IPS-18c (cell line): Measurements from ENCODE around the gene LYZL2.

Experiments
- H3K4me3 ChIP-seq: 2 replicates; pipeline ENCODE4 v1.7.0; 2013; ENCODE audit warnings: low read depth, mild to moderate bottlenecking, low read length, moderate library complexity; ENCODE audit not compliant: insufficient read depth
- H3K9me3 ChIP-seq: one replicate; pipeline ENCODE4 v1.6.1; 2013; ENCODE audit warnings: mild to moderate bottlenecking, low read length, moderate library complexity; ENCODE audit not compliant: control insufficient read depth, insufficient read depth

LYZL2 gene

DNA sequence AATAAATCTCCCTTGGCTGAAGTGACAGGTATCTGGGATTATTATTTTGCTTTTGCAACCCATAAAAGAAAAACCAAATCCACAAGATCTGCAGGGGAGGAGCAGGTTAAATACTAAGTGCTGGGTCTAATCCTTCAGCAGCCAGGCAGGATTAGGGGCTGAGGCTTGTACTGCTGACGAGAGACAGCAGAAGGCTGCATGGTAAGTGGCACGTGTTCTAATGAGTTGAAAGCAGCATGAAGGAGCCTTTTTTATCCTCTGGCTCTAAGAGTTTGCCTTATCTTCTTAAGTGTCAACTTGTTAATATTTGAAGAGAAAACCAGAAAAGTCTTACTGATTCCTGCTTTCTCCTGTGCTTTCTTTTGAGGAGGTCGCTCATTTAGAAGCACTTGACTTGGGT, 50.0 kb downstream of the LYZL2 start:
- no peak overlapping the region for H3K4me3 ChIP-seq
- peaks cover 2% of the 10 kb centered on the region for H3K9me3 ChIP-seq

DNA sequence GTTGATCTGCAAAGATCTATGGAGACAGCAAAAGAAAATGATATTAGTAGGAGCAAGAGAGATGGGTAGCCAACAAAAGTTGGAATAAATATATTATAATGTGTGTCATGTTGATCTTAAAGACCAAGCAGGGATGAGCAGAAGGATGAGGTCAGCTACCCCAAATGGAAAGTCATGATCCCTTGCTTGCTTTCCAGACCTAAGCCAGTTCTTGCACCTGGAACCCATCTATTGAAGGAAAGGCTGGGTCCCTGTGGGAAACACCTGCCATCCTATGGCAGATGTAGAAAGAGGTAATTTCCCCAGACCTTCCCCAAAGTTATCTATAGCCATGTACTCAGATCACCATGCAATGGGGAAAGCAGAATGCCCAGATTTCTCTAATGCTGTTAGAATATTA, 52.5 kb downstream of the LYZL2 start:
- H3K9me3 ChIP-seq = peaks cover 2% of the 10 kb centered on the region
- H3K4me3 ChIP-seq = no peak overlapping the region

- no peak overlapping the region for H3K4me3 ChIP-seq
- peaks cover 2% of the 10 kb centered on the region for H3K9me3 ChIP-seq
Observed at GRCh38 chr10:30576641-30577040, 52.9 kb downstream of the LYZL2 start.

DNA sequence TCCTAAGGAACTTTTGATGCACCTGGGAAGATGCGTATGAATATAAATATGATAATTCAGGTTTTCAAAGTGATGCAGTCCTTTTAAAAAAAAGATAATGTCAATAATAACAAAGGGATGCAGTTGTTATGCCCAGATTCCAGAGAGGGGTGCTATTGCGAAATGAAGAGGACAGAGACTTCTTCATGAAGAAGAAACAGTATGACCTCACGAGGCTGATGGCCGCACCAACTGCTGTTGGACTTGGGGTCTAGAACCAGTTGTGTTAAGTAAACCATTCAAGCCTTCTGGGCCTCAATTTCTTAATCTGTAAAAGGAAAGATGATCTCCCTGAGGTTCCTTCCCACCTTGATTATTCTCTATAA, 55.1 kb downstream of the LYZL2 start:
- H3K9me3 ChIP-seq = peaks cover 2% of the 10 kb centered on the region
- H3K4me3 ChIP-seq = no peak overlapping the region

DNA sequence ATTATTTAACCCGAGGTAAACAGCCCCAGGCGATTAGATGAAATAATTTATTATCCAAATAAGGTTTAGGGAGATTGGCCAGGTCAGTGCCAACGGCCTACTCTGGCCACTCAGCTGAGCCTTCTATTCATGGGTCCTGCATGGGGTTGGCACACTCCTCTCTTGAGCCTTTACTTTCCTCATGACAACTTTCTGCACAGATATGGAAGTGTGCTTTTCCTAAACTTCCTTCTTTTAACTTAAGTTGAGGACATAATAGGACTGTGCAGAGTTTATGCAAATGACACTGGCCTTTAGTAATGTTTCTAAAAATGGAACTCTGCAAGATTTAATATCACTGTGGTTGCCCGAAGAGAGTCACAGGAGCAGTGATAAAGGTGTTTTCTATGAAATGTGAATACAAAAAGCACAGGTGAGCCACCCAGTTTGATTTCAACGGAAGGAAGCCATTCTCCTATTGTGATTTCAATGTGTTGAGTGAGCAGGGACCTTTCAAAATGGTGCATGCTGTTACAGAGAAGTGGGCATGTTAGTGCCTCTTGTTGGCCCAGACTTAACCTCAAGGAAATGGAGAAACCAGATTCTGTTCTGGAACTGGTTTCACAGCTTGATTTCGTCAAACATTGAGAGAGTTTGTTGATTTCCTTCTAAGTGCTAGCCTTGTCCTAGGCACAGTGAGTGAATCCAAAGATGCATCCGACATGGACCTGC, 55.7 kb downstream of the LYZL2 start:
- no peak overlapping the region for H3K4me3 ChIP-seq
- peaks cover 2% of the 10 kb centered on the region for H3K9me3 ChIP-seq

DNA sequence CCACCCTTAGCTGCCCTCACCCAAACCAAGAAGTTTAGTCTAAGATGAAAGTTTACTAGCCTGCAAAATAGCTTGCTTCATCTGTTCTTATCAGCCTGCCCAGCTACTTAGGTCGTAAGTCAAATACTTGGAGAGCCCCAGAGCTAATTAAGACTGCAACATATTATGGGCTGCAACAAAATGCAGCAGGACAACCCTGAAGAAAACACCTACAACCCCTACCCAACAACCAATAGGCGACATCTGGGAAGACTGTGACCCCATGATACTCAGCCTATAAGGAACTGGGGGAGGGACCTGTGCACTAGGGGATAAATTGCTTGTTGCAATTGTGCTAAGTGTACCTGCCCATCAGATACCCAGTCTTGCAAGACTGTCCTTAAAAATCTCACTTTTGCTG, 64.1 kb downstream of the LYZL2 start:
- no peaks in the 10 kb centered on the region for H3K9me3 ChIP-seq
- H3K4me3 ChIP-seq = no peak overlapping the region

DNA sequence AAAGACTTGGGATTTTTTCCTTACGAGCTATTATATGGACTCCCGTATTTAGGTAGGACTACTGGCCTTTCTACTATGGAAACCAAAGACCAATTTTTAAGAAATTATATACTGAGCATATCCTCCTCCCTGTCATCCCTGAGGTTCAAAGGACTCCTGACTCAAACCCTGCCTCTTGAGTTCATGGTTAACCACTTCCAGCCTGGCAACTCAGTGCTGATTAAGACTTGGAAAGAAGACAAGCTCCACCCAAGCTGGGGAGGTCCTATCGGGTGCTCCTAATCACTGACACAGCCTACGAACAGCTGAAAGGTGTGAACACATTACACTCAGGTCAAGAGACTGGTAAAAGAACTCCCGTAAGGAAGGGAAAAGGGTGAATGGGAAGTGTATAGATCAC, 66.8 kb downstream of the LYZL2 start:
- Histone ChIP-seq H3K4me3 (no peak overlapping the region), H3K9me3 (no peaks in the 10 kb centered on the region)
